GM20431 (cell line): ENCODE measurements around the gene SCGB3A1.

ENCODE experiments used
- in situ Hi-C: fragments of 300-500 bp; cut with MseI, MboI; formaldehyde crosslinking; loops from one replicate; pipeline ENCODE4 v1.15.0; 2020; ENCODE audit warnings: low sequenced_read_pairs; ENCODE audit not compliant: unreplicated experiment

Gene SCGB3A1

GRCh38 chr5:180625791-180626660, 34.7 kb upstream of the SCGB3A1 start:
- in situ Hi-C loops = no loop called here

GRCh38 chr5:180625125-180625790, 34.0 kb upstream of the SCGB3A1 start:
- in situ Hi-C loops = no loop called here

GRCh38 chr5:180624587-180624986, 33.3 kb upstream of the SCGB3A1 start:
- in situ Hi-C loops = no loop called here

GRCh38 chr5:180623844-180624243, 32.5 kb upstream of the SCGB3A1 start:
- in situ Hi-C loops = no loop called here

GRCh38 chr5:180623411-180623834, 32.1 kb upstream of the SCGB3A1 start:
- in situ Hi-C loops = no loop called here

GRCh38 chr5:180622910-180623309, 31.6 kb upstream of the SCGB3A1 start:
- in situ Hi-C loops = no loop called here

DNA sequence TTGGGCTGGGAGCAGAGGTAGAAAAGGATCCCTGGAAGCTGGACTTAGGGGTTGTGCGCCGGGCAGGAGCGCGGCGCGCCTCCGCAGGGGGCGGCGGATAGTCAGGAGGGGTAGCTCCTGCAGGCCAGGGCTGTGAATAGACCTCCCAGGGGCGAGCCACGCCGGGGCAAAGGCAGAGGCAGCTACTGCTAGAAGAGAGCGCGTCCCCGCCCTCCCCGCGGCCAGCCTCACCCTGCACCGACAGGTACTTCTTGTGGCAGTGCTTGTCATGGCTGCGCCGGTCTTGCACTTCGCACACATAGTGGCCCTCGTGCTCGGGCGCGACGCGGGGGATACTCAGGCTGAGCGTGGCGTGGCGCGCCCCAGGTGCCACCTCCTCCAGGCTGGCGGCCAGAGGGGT, 30.0 kb upstream of the SCGB3A1 start:
- in situ Hi-C loops = no loop called here

- in situ Hi-C loops = no loop called here
Measured at GRCh38 chr5:180620014-180620413, 28.7 kb upstream of the SCGB3A1 start.

DNA sequence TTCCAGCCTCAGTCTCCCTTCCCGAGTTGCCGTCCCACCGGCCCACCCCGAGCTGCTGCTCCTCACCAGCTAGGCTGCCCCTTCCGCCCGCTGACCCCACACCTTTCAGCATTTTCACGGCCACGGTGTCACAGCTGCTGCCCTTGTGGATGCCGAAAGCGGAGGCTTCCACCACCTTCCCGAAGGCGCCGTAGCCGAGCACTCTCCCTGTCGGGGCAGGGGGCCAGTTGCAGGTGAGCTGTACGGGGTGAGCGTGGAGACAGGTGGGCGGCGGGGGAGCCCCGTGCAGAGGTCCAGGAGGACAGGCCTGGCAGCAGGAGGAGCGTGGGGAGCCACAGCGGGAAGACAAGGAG, 28.2 kb upstream of the SCGB3A1 start:
- in situ Hi-C loops = no loop called here

DNA sequence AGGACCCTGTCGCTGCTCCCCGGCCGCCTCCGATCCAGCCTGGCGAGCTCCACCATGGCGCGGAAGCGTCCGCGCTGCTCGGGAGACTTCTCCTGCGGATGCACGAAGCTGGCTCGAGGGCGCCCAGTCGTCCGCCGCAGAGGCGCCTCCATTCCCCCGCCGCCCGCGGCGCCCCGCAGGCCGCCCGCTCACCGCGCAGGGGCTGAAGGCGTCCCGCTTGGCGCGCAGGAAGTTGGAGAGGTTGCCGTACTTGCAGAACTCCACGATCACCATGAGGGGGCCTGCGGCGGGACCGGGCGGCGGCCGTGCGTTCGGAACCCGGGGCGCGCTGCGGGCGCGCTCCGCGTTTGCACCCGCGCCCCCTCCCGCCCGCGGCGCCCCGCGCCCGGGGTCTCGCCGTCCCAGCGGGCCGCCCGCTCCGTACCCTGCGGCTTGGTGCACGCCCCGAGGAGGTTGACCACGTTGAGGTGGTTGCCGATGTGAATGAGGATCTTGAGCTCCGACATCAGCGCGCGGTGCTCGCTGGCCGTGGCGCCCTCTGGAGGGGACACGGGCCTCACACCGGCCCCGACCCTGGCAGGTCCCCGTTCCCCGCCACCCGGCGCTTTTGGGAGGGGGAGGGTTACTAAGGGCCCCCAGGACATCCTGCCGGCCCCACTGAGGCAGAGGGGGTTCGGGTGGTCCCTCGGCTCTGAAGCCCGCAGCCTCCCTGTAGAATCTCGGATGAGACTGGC, 27.7 kb upstream of the SCGB3A1 start:
- in situ Hi-C loops = no loop called here

- in situ Hi-C loops = no loop called here
Measured at GRCh38 chr5:180618487-180618828, 27.2 kb upstream of the SCGB3A1 start.

GRCh38 chr5:180613814-180614188, 22.5 kb upstream of the SCGB3A1 start:
- in situ Hi-C loops = no loop called here

DNA sequence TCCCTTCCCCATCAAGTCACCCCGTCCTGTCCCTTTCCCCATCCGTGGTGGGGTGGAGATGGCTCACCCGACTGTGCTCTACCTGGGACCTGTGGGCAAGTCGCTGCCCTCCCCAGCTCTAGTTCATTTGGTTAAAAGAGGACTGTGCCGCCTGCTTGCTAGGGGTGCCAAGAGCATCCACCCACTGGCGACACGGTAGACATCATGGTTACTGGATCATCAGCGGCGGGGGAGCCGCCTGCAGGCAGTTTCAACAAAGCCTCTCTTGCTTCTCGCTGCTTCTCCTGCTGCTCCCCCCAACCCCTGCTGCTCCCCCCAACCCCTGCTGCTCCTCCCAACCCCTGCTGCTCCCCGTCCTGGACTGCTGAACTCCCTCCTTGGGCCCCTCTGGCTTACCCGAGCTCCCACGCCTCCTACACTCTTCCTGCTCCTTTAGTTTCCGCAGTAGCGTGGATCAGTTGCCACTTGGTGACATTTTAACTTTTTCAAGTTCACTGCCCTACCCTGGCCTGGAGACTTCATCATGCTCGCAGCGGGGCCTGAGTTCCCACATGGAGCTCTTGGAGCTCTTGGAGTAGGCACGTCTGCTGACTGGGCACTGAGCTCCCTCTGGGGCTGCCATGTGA, 22.0 kb upstream of the SCGB3A1 start:
- in situ Hi-C loops = no loop called here

DNA sequence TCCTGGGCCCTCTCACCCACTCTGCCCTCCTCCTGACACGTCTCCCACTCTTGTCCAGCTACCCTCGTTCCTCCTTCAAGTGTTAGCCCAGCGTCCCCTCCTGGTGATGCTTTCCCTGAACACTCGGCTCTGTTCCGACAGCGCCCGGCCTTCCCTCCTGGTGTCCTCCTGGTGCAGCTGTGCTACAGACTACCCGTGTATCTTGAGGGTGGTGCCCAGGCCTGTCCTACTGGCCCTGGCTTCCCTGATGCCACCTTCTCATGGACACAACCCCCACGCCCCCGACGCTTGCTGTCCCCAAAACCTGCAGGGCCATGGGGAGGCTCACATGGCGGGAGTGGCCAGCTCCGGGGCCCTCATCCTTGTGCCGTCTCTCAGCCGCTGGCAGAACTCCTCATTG, 21.4 kb upstream of the SCGB3A1 start:
- in situ Hi-C loops = no loop called here

GRCh38 chr5:180611140-180611850, 20.0 kb upstream of the SCGB3A1 start:
- in situ Hi-C loops = no loop called here

DNA sequence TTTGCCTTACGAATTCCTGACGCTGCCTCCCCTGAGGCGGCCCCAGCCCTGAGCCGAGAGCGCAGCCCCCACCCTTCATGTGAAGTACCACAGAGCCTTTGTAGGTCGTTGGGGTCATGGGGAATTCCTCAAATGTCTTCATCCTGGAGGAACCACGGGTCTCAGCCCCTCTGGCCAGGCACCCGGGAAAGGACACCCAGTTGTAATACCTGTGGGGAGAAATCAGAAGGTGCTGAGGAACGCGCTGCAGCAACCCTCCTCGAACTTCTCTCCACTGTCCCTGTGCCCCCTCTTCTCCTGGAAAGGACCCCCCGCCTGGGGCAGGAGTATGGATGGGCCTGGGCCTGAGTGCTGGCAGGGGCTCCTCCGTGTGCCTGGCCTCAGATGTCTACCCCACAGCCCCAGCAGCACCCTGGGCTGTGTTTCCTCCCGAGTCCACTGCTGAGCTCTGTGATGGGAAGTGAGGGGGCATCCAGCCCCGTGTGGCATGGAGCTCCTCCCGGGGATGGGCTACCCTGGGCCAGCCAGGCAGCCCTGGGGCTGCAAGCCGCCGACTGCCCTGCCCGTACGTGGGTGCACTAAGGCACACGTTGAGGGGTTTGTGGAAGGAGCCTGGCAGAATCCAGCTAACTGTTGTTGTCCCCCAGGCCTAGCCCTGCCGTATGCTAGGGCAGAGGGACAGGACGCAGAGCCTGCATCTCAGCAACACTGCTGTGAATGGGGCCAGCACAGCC, 18.7 kb upstream of the SCGB3A1 start:
- in situ Hi-C loops = no loop called here

GRCh38 chr5:180609386-180609785, 18.1 kb upstream of the SCGB3A1 start:
- in situ Hi-C loops = no loop called here

DNA sequence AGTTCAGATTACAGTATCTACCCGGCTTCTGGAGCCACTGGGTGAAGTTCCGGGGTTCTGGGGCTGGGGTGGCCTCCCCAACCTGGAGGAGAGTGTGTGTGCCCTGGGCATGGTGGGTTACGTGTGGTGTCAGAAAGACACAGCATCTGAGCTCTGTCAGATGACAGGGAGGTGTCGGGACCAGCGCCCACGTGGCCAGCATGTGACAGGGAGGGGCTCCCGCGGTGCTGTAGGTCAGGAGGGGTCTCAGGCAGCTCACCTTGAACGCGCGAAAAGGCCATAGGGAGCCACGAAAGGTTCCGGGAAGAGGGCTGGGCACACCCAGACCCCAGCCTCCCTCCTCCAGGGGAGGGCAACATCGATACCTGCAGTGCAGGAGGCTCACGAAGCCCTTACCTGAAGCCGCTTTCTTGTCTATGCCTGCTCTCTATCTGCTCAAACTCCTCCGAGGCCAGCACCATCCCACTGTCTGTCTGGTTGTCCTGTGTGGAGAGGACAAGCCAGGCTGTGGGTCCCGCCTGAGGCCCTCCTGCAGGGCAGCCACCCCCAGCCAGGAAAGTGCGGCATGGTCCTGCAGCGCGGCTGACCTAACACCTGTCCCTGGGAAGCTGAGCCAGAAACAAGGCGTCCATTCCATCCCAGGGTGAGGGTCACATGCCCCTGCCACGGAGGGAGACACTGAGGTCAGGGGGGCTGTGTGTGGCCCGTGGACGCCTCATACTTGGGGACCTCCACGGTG, 17.4 kb upstream of the SCGB3A1 start:
- in situ Hi-C loops = no loop called here
